GM21717 (cell line): ENCODE data around the gene TCAIM.

Source experiments
- ATAC-seq: cut with Tn5 transposase; IDR thresholded peaks from one replicate; pipeline ENCODE4 v1.9.1; 2021; ENCODE audit warnings: mild to moderate bottlenecking, moderate library complexity; ENCODE audit not compliant: unreplicated experiment

The TCAIM gene

GRCh38 chr3:44444437-44444836 is 105.9 kb downstream of the TCAIM start:
- no peak for ATAC-seq

GRCh38 chr3:44444896-44445691 is 106.5 kb downstream of the TCAIM start:
- ATAC-seq, result no peak

GRCh38 chr3:44445786-44446185 is 107.2 kb downstream of the TCAIM start:
- ATAC-seq, result no peak

- no peak for ATAC-seq
Observed at GRCh38 chr3:44446929-44447328, 108.4 kb downstream of the TCAIM start.

- ATAC-seq, result no peak
Observed at GRCh38 chr3:44451441-44451840, 112.9 kb downstream of the TCAIM start.

- ATAC-seq, result no peak
Observed at GRCh38 chr3:44454258-44454657, 115.7 kb downstream of the TCAIM start.

GRCh38 chr3:44455318-44455717 is 116.8 kb downstream of the TCAIM start:
- no peak for ATAC-seq
